NT2/D1 (cell line): Measurements from ENCODE around the gene PYM1.

Experiments
- SUZ12 ChIP-seq: IDR thresholded peaks from 2 replicates; pipeline ENCODE4 v1.6.1; 2011; ENCODE audit not compliant: insufficient read length, insufficient read depth; ENCODE audit errors: extremely low read depth
- YY1 ChIP-seq: IDR thresholded peaks from 2 replicates; pipeline ENCODE4 v1.6.1; 2011; ENCODE audit not compliant: insufficient read length, insufficient read depth
- ZNF274 ChIP-seq: IDR thresholded peaks from 2 replicates; pipeline ENCODE4 v1.6.1; 2011; ENCODE audit warnings: mild to moderate bottlenecking, low read depth, low read length

DNA sequence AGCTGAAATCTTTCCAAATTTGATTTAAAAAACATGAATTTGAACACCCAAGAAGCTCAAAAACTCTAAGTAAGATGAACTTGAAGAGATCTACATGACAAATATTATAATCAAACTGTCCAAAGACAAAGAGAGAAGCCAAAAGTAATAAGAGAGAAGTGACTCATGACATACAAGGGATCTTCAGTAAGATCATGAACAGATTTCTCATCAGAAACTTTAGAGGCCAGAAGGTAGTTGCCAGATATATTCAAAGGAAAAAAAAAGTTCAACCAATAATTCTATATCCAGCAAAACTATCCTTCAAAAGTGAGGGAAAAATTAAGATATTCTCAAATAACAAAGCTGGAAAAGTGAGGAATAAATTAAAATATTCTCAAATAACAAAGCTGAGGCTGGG, 49.9 kb downstream of the PYM1 start:
- TF ChIP-seq ZNF274 (no peak), YY1 (no peak), SUZ12 (no peak)
